Trophoblast cell (in vitro differentiated cells and primary cell): ENCODE data around the gene IQGAP1.
A peak's percentile ranks its signal among the peaks of the same experiment; 100 is the strongest.

Experiments used
- DNase-seq, 2 donors: peaks; one replicate each; pipeline ENCODE4 v3.0.0-alpha.2; 2016
- H2AFZ ChIP-seq: 2 replicates; pipeline ENCODE4 v1.6.1; 2013; ENCODE audit warnings: low read length, moderate library complexity, mild to moderate bottlenecking; ENCODE audit not compliant: insufficient read depth, poor library complexity
- H2AK5ac ChIP-seq: 2 replicates; pipeline ENCODE4 v1.6.1; 2013; ENCODE audit warnings: mild to moderate bottlenecking, low read length
- H2BK120ac ChIP-seq: 2 replicates; pipeline ENCODE4 v1.6.1; 2013; ENCODE audit warnings: low read length, mild to moderate bottlenecking, moderate library complexity; ENCODE audit not compliant: insufficient read depth, poor library complexity
- H2BK12ac ChIP-seq: 2 replicates; pipeline ENCODE4 v1.6.1; 2013; ENCODE audit warnings: mild to moderate bottlenecking, low read length, moderate library complexity
- H2BK5ac ChIP-seq: 2 replicates; pipeline ENCODE4 v1.6.1; 2013; ENCODE audit warnings: low read length, low read depth, moderate library complexity, mild to moderate bottlenecking; ENCODE audit not compliant: poor library complexity
- H3K14ac ChIP-seq: 2 replicates; pipeline ENCODE4 v1.6.1; 2013; ENCODE audit warnings: mild to moderate bottlenecking, low read length
- H3K18ac ChIP-seq: 2 replicates; pipeline ENCODE4 v1.6.1; 2013; ENCODE audit warnings: mild to moderate bottlenecking, low read length
- H3K23ac ChIP-seq: 2 replicates; pipeline ENCODE4 v1.6.1; 2013; ENCODE audit warnings: low read length
- H3K27ac ChIP-seq: 2 replicates; pipeline ENCODE4 v1.5.1; 2013; ENCODE audit warnings: low read depth, mild to moderate bottlenecking, inconsistent platforms, low read length, moderate library complexity
- H3K27me3 ChIP-seq: 2 replicates; pipeline ENCODE4 v1.6.1; 2013; ENCODE audit warnings: inconsistent platforms, mild to moderate bottlenecking, low read length, moderate library complexity; ENCODE audit not compliant: insufficient read depth
- H3K36me3 ChIP-seq, 2 experiments: 1 replicate in 1 of 2; 2 replicates in 1 of 2; pipeline ENCODE4 v1.6.1; 2013; ENCODE audit warnings: low read length in 2 of 2, mild to moderate bottlenecking in 2 of 2, moderate library complexity in 1 of 2; ENCODE audit not compliant: insufficient read depth in 2 of 2, control insufficient read depth in 1 of 2
- H3K4ac ChIP-seq: 2 replicates; pipeline ENCODE4 v1.6.1; 2013; ENCODE audit warnings: low read depth, mild to moderate bottlenecking, low read length, moderate library complexity
- H3K4me1 ChIP-seq, 2 experiments: 1 replicate in 1 of 2; 2 replicates in 1 of 2; pipeline ENCODE4 v1.6.1; 2013; ENCODE audit warnings: low read length in 2 of 2, mild to moderate bottlenecking in 2 of 2, moderate library complexity in 1 of 2; ENCODE audit not compliant: insufficient read depth in 2 of 2, control insufficient read depth in 1 of 2
- H3K4me2 ChIP-seq: 2 replicates; pipeline ENCODE4 v1.6.1; 2013; ENCODE audit warnings: inconsistent platforms, mild to moderate bottlenecking, low read length, moderate library complexity
- H3K4me3 ChIP-seq: 2 replicates; pipeline ENCODE4 v1.5.1; 2013; ENCODE audit warnings: mild to moderate bottlenecking, low read depth, low read length, inconsistent platforms
- H3K79me1 ChIP-seq: one replicate; pipeline ENCODE4 v1.6.1; 2013; ENCODE audit warnings: low read length
- H3K79me2 ChIP-seq: 2 replicates; pipeline ENCODE4 v1.6.1; 2013; ENCODE audit warnings: low read length, mild to moderate bottlenecking; ENCODE audit not compliant: control insufficient read depth, insufficient read depth, poor library complexity
- H3K9ac ChIP-seq: 2 replicates; pipeline ENCODE4 v1.6.1; 2013; ENCODE audit warnings: mild to moderate bottlenecking, low read length
- H3K9me3 ChIP-seq: 2 replicates; pipeline ENCODE4 v1.6.1; 2013; ENCODE audit warnings: low read depth, mild to moderate bottlenecking, control low read depth, inconsistent platforms, low read length; ENCODE audit not compliant: insufficient read depth
- H4K12ac ChIP-seq: 2 replicates; pipeline ENCODE4 v1.6.1; 2013; ENCODE audit warnings: low read depth, mild to moderate bottlenecking, low read length, moderate library complexity
- H4K8ac ChIP-seq: 2 replicates; pipeline ENCODE4 v1.6.1; 2013; ENCODE audit warnings: low read depth, mild to moderate bottlenecking, low read length, moderate library complexity
- H4K91ac ChIP-seq: one replicate; pipeline ENCODE4 v1.6.1; 2013; ENCODE audit warnings: low read depth, mild to moderate bottlenecking, low read length, moderate library complexity
- WGBS: extraction: QIAGEN DNeasy Blood & Tissue Kit; methylation state at CpG from one replicate; pipeline ENCODE4 v1.1.7; 2013; ENCODE audit warnings: missing lambda C conversion rate; ENCODE audit not compliant: insufficient read length, insufficient coverage; ENCODE audit errors: extremely low coverage; 5-methylcytosine and 5-hydroxymethylcytosine counted together

IQGAP1 gene

GRCh38 chr15:90405055-90405607, 17.1 kb downstream of the IQGAP1 start:
- Histone ChIP-seq H3K36me3 (peaks cover 2 to 12% of the 10 kb centered on the region in 2 experiments), H3K4me2 (no peak overlapping the region), H4K8ac (no peak overlapping the region), H4K12ac (no peak overlapping the region), H3K4me3 (no peak overlapping the region), H3K23ac (no peak overlapping the region), H3K14ac (no peak overlapping the region), H3K9ac (no peak overlapping the region), H3K27me3 (no peaks in the 10 kb centered on the region), H2BK120ac (no peak overlapping the region), H2AFZ (no peak overlapping the region), H3K18ac (no peak overlapping the region), H3K9me3 (no peaks in the 10 kb centered on the region), H4K91ac (no peak overlapping the region), H3K79me2 (peaks cover 19% of the 10 kb centered on the region), H3K4ac (no peak overlapping the region), H2BK12ac (no peak overlapping the region), H3K27ac (no peak overlapping the region), H3K79me1 (peaks cover 7% of the 10 kb centered on the region), H2AK5ac (no peak overlapping the region), H3K4me1 (peaks cover 6 to 17% of the 10 kb centered on the region in 2 experiments), H2BK5ac (no peak overlapping the region)
- no peak for DNase-seq
- WGBS: no CpG with 5 or more reads among the region's 3 CpGs

- Histone ChIP-seq H4K91ac (no peak overlapping the region), H2AFZ (no peak overlapping the region), H2AK5ac (no peak overlapping the region), H3K4ac (no peak overlapping the region), H3K23ac (no peak overlapping the region), H3K79me1 (peaks cover 5% of the 10 kb centered on the region), H3K18ac (no peak overlapping the region), H3K4me2 (no peak overlapping the region), H4K8ac (no peak overlapping the region), H3K14ac (no peak overlapping the region), H2BK120ac (no peak overlapping the region), H3K9ac (no peak overlapping the region), H3K79me2 (peaks cover 19% of the 10 kb centered on the region), H3K36me3 (peaks cover 2 to 12% of the 10 kb centered on the region in 2 experiments), H3K27me3 (no peaks in the 10 kb centered on the region), H2BK12ac (no peak overlapping the region), H3K4me3 (no peak overlapping the region), H2BK5ac (no peak overlapping the region), H3K9me3 (no peaks in the 10 kb centered on the region), H3K4me1 (peaks cover 6 to 7% of the 10 kb centered on the region in 2 experiments), H4K12ac (no peak overlapping the region), H3K27ac (no peak overlapping the region)
- DNase-seq: no peak
- WGBS: no CpG with 5 or more reads among the region's 3 CpGs
Observed at GRCh38 chr15:90407336-90407735, 19.3 kb downstream of the IQGAP1 start.

- Histone ChIP-seq H2BK12ac (no peak overlapping the region), H4K91ac (no peak overlapping the region), H3K4ac (peak overlapping the region; percentile 67), H3K79me2 (peaks cover 18% of the 10 kb centered on the region), H4K12ac (no peak overlapping the region), H2BK120ac (no peak overlapping the region), H3K79me1 (peaks cover 5% of the 10 kb centered on the region), H3K14ac (no peak overlapping the region), H3K4me2 (no peak overlapping the region), H4K8ac (no peak overlapping the region), H3K4me3 (no peak overlapping the region), H3K9ac (no peak overlapping the region), H3K27ac (no peak overlapping the region), H3K23ac (no peak overlapping the region), H3K9me3 (no peaks in the 10 kb centered on the region), H2BK5ac (no peak overlapping the region), H2AFZ (no peak overlapping the region), H2AK5ac (no peak overlapping the region), H3K27me3 (no peaks in the 10 kb centered on the region), H3K18ac (no peak overlapping the region), H3K36me3 (peaks cover 2 to 12% of the 10 kb centered on the region in 2 experiments), H3K4me1 (peaks cover 6% of the 10 kb centered on the region in 2 experiments)
- no CpG with 5 or more reads among the region's 2 CpGs for WGBS
- no peak for DNase-seq
Observed at GRCh38 chr15:90407871-90408317, 19.9 kb downstream of the IQGAP1 start.

DNA sequence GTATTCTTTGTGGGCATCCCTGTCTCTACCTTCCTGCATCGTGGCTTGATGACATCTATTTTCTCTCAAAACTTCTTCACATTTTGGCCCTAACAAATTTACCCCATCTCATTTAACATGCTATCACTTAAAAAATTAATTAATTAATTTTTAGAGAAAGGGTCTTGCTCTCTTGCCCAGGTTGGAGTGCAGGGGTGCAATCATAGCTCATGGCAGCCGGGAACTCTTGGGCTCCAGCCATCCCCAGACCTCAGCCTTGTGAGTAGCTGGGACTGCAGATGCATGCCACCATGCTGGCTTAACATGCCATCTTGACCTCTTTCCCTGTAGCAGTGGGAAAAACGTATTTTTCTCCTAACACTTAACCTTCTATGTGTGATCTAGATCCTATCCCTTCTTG, 20.6 kb downstream of the IQGAP1 start:
- Histone ChIP-seq H3K4me3 (no peak overlapping the region), H3K79me1 (peaks cover 6% of the 10 kb centered on the region), H3K9me3 (no peaks in the 10 kb centered on the region), H3K27me3 (no peaks in the 10 kb centered on the region), H4K12ac (peak overlapping the region; percentile 62), H3K18ac (no peak overlapping the region), H2AK5ac (peak overlapping the region; percentile 62), H3K4me2 (no peak overlapping the region), H3K4me1 (peaks cover 4 to 6% of the 10 kb centered on the region in 2 experiments), H3K4ac (peak overlapping the region; percentile 97), H3K9ac (no peak overlapping the region), H2AFZ (no peak overlapping the region), H3K27ac (no peak overlapping the region), H2BK5ac (no peak overlapping the region), H4K91ac (no peak overlapping the region), H4K8ac (no peak overlapping the region), H3K14ac (peak overlapping the region; percentile 44), H2BK120ac (no peak overlapping the region), H3K36me3 (peaks cover 2 to 9% of the 10 kb centered on the region in 2 experiments), H3K23ac (no peak overlapping the region), H2BK12ac (no peak overlapping the region), H3K79me2 (peaks cover 13% of the 10 kb centered on the region)
- DNase-seq: no peak
- no CpG with 5 or more reads among the region's 3 CpGs for WGBS
